Peyer's patch (tissue), 4 donors: ENCODE results near the gene MPP1. TPM values are rescaled to one million over a fixed set of nuclear protein-coding genes. Genes with fewer than 3 reads are reported as not detected.

Experiments used
- DNase-seq, 3 donors: peaks; one replicate each; pipeline ENCODE4 v3.0.0-alpha.2; 2017 to 2019
- H3K27ac ChIP-seq, 4 donors: fragments of 200-600 bp; sonication (generic); one replicate each; pipeline ENCODE4 v1.5.1; 2016 to 2019
- H3K27me3 ChIP-seq, 2 donors: fragments of 200-600 bp; sonication (generic); one replicate each; pipeline ENCODE4 v1.5.1; 2019
- H3K36me3 ChIP-seq, 3 donors: fragments of 200-600 bp; sonication (generic); one replicate each; pipeline ENCODE4 v1.5.1; 2016 to 2019
- H3K4me1 ChIP-seq, 4 donors: fragments of 200-600 bp; sonication (generic); one replicate each; pipeline ENCODE4 v1.5.1; 2016 to 2019
- H3K4me3 ChIP-seq, 4 donors: fragments of 200-600 bp; sonication (generic); 1 replicate in 3 of 4; 2 replicates in 1 of 4; pipeline ENCODE4 v1.5.1; 2016 to 2019; ENCODE audit warnings: mild to moderate bottlenecking in 1 of 4
- H3K9me3 ChIP-seq, 4 donors: fragments of 200-600 bp; sonication (generic); one replicate each; pipeline ENCODE4 v1.5.1; 2016 to 2019; ENCODE audit warnings: mild to moderate bottlenecking in 1 of 4
- POLR2A ChIP-seq, 2 donors: fragments of 450-650 bp; IDR thresholded peaks; one replicate each; pipeline ENCODE4 v1.5.1; 2017; ENCODE audit warnings: antibody characterized with exemption in 2 of 2, mild to moderate bottlenecking in 2 of 2, moderate library complexity in 2 of 2
- total RNA-seq, 4 donors: library from RNA; depleted of rRNA; stranded (reverse); fragments of >200 nt; gene quantifications; one replicate each; pipeline ENCODE4 v1.1.0, GENCODE V29; 2016
- TF ChIP-seq, protein P1 (sequence below), 6 experiments: fragments of 450-650 bp in 4 of 6; fragments of 200-600 bp in 2 of 6; sonication (generic) in 1 of 6; IDR thresholded peaks; one replicate each; pipeline ENCODE4 v1.5.1; 2017 to 2019; ENCODE audit warnings: antibody characterized with exemption in 6 of 6, mild to moderate bottlenecking in 3 of 6, moderate library complexity in 1 of 6

Gene MPP1
- total RNA-seq, 4 donors from 2014 or later = 33.0 to 88.8 (median 65.4) TPM

DNA sequence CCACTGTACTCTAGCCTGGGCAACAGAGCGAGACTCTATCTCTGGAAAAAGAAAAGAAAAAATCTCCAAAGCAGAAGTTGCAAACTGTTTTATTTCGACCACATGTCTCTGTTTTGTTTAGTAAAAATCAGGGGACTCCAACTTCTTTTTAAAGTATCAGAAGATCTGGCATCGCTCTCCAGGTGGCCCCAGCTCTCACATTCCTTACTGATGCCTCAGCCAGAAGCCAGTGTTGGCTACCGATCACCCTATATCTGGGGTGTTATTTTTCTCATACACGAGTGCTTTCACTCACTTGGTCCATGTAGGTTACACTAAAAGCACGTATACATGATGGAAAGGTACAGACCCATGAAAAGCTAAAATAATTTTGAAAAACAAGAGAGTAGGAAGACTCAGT is 8.3 kb downstream of the MPP1 start:
- DNase-seq = no peak
- no peaks in the 10 kb centered on the region for H3K36me3 ChIP-seq
- no peak overlapping the region for H3K4me3 ChIP-seq
- no peak overlapping the region for H3K27ac ChIP-seq
- H3K9me3 ChIP-seq = no peaks in the 10 kb centered on the region
- no peaks in the 10 kb centered on the region for H3K27me3 ChIP-seq
- TF ChIP-seq POLR2A (IDR thresholded peaks at IDR 0.05) = no peak
- TF ChIP-seq, protein P1, sequence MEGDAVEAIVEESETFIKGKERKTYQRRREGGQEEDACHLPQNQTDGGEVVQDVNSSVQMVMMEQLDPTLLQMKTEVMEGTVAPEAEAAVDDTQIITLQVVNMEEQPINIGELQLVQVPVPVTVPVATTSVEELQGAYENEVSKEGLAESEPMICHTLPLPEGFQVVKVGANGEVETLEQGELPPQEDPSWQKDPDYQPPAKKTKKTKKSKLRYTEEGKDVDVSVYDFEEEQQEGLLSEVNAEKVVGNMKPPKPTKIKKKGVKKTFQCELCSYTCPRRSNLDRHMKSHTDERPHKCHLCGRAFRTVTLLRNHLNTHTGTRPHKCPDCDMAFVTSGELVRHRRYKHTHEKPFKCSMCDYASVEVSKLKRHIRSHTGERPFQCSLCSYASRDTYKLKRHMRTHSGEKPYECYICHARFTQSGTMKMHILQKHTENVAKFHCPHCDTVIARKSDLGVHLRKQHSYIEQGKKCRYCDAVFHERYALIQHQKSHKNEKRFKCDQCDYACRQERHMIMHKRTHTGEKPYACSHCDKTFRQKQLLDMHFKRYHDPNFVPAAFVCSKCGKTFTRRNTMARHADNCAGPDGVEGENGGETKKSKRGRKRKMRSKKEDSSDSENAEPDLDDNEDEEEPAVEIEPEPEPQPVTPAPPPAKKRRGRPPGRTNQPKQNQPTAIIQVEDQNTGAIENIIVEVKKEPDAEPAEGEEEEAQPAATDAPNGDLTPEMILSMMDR (IDR thresholded peaks at IDR 0.05) = no peak
- peaks cover 0 to 16% (median 0%) of the 10 kb centered on the region in 4 donors for H3K4me1 ChIP-seq

DNA sequence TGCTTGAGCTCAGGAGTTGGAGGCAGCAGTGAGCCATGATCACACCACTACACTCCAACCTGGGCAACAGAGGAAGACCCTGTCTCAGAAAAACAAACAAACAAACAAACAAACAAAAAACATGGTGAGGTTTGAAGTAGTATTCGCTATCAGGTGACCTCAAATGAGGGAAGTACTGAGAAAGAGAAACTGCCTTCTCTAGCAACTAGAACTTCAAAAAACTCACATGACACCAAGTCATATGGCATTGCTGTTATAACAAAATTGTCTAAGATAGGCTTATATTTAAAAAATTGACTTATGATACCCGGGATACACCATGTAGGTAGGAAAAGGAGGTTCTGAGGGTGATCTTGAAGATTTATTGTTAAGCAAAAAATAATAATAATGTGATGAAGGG is 10.3 kb downstream of the MPP1 start:
- no peak for DNase-seq
- TF ChIP-seq, protein P1 (IDR thresholded peaks at IDR 0.05) = no peak
- TF ChIP-seq POLR2A (IDR thresholded peaks at IDR 0.05) = no peak
- H3K27ac ChIP-seq = no peak overlapping the region
- H3K4me3 ChIP-seq = no peak overlapping the region
- H3K27me3 ChIP-seq = no peaks in the 10 kb centered on the region
- peaks cover 0 to 8% (median 0%) of the 10 kb centered on the region in 4 donors for H3K4me1 ChIP-seq
- no peaks in the 10 kb centered on the region for H3K9me3 ChIP-seq
- H3K36me3 ChIP-seq = no peaks in the 10 kb centered on the region

DNA sequence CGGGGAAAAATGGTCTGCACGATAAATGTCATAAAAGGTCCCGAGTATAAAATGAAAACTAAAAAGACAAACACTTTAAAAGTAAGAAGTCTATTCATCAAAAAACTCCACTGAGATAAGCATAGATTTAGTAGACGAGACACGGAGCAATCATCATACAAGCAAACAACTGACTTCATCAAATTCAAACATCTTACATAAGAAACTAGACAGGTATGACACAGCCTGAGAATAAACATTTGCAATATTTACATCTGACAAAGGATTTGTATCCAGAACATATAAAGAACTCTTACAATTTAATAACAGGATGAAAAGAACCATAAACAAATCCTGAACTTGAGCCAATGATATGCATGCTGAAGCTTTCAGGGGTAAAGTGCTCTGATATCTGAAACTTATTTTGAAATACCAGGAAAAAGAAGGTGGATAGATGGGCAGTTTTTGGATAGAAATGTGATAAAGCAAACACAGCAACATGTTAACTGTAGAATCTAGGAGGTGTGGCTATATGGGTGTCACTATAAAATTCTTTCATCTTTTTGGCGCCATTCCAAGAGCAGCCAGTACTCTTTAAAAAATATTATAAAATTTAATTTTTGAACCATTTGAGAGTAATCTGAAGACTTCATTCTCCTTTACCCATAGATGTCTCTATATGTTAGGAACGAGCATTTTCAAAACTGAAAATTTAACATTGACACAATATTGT is 12.0 kb downstream of the MPP1 start:
- H3K27ac ChIP-seq = no peak overlapping the region
- H3K27me3 ChIP-seq = no peaks in the 10 kb centered on the region
- no peak for DNase-seq
- no peaks in the 10 kb centered on the region for H3K36me3 ChIP-seq
- TF ChIP-seq, protein P1 (IDR thresholded peaks at IDR 0.05) = no peak
- TF ChIP-seq POLR2A (IDR thresholded peaks at IDR 0.05) = no peak
- no peaks in the 10 kb centered on the region for H3K4me1 ChIP-seq
- H3K9me3 ChIP-seq = no peaks in the 10 kb centered on the region
- H3K4me3 ChIP-seq = no peak overlapping the region

DNA sequence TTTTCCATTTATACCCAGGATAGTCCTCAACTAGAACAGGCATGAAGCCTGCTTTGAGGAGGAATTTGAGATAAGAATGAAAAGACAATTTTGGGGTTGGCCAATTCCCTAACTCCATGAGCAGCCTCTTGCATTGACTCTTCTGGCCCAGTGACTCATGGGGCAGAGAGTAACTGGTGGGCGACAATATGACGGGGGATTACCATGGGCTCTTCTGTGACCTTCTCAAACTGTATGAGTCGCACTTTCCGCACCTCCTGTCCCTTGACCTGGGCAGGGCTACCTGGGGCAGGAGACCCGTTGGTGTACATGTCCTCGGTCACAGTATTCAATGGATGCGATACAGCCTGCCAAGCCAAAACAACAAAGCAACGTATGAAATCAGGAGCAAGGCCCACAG is 13.3 kb downstream of the MPP1 start:
- no peaks in the 10 kb centered on the region for H3K36me3 ChIP-seq
- no peaks in the 10 kb centered on the region for H3K27me3 ChIP-seq
- no peak for DNase-seq
- no peak for TF ChIP-seq POLR2A (IDR thresholded peaks at IDR 0.05)
- TF ChIP-seq, protein P1 (IDR thresholded peaks at IDR 0.05) = no peak
- no peak overlapping the region for H3K4me3 ChIP-seq
- no peak overlapping the region for H3K27ac ChIP-seq
- no peaks in the 10 kb centered on the region for H3K4me1 ChIP-seq
- H3K9me3 ChIP-seq = no peaks in the 10 kb centered on the region

DNA sequence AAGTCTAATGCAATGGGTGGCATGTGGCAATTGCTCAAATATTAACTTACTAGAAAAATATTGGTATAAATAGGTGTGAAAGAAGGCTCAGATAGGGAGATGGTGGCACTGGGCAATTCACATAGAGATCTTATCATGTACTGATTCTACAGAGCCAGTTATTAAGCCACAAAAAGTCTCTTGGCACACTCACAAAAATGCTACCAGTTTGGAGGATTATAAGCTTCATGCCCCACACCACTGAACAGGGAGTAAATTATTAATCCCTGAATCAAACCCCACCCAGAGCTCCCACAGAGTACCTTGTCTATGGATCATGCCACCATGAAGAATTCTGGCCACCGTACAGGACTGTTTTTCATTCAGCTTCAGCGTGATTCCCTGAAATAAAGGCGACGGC is 13.8 kb downstream of the MPP1 start:
- no peak overlapping the region for H3K27ac ChIP-seq
- DNase-seq = no peak

More for the DNA sequence above, 13.8 kb downstream of the MPP1 start:
- TF ChIP-seq, protein P1 (IDR thresholded peaks at IDR 0.05) = no peak
- no peak for TF ChIP-seq POLR2A (IDR thresholded peaks at IDR 0.05)
- no peaks in the 10 kb centered on the region for H3K4me1 ChIP-seq
- no peaks in the 10 kb centered on the region for H3K9me3 ChIP-seq
- no peaks in the 10 kb centered on the region for H3K36me3 ChIP-seq
- no peaks in the 10 kb centered on the region for H3K27me3 ChIP-seq
- no peak overlapping the region for H3K4me3 ChIP-seq
